WTC11 (cell line): ENCODE results near the gene CBY1. TPM values are rescaled to one million over a fixed set of nuclear protein-coding genes. Genes with fewer than 3 reads are reported as not detected.
A peak's percentile ranks its signal among the peaks of the same experiment; 100 is the strongest.

Experiments
- ATAC-seq: fragments of 200-7000 bp; cut with Tn5 transposase; 2 replicates; pipeline ENCODE4 v1.10.0; 2021; ENCODE audit warnings: mild to moderate bottlenecking, moderate library complexity
- CTCF ChIA-PET: fragments of 300-600 bp; sonication (Branson Sonifier 250); formaldehyde crosslinking; loops from one replicate; lab custom pipeline; 2021; ENCODE audit warnings: antibody characterized with exemption; lab: Charles Lee
- POLR2A ChIA-PET: fragments of 350-600 bp; sonication (Branson Sonifier 250); formaldehyde crosslinking; loops from one replicate; lab custom pipeline; 2021; ENCODE audit warnings: antibody characterized with exemption; lab: Charles Lee
- DNase-seq: peaks from one replicate; pipeline ENCODE4 v3.0.0; 2021; ENCODE audit warnings: low spot score
- H3K27ac Mint-ChIP-seq: 2 replicates; pipeline ENCODE4 v1.8.0; 2021; ENCODE audit warnings: mixed read lengths
- H3K27me3 Mint-ChIP-seq: 2 replicates; pipeline ENCODE4 v1.8.0; 2021; ENCODE audit warnings: low read depth, mild to moderate bottlenecking, moderate library complexity, mixed read lengths
- H3K36me3 Mint-ChIP-seq: 2 replicates; pipeline ENCODE4 v1.8.0; 2021; ENCODE audit warnings: mixed read lengths
- H3K4me1 Mint-ChIP-seq: 2 replicates; pipeline ENCODE4 v1.8.0; 2022; ENCODE audit warnings: mixed read lengths
- H3K4me3 Mint-ChIP-seq: 2 replicates; pipeline ENCODE4 v1.8.0; 2021; ENCODE audit warnings: mild to moderate bottlenecking, moderate library complexity, mixed read lengths
- H3K9me3 Mint-ChIP-seq: 2 replicates; pipeline ENCODE4 v1.8.0; 2021; ENCODE audit warnings: mixed read lengths
- ATF3 ChIP-seq: sonication (generic); formaldehyde crosslinking; conservative IDR thresholded peaks from 2 replicates; pipeline ENCODE4 v1.8.1; 2022; ENCODE audit warnings: mild to moderate bottlenecking, missing genetic modification reagents
- ATF6 ChIP-seq: sonication (generic); formaldehyde crosslinking; IDR thresholded peaks from 2 replicates; pipeline ENCODE4 v1.8.1; 2023; ENCODE audit warnings: mild to moderate bottlenecking, missing genetic modification reagents
- CREM ChIP-seq: sonication (generic); formaldehyde crosslinking; IDR thresholded peaks from 2 replicates; pipeline ENCODE4 v1.8.1; 2022; ENCODE audit warnings: mild to moderate bottlenecking, missing genetic modification reagents, moderate library complexity
- ELF4 ChIP-seq: sonication (generic); formaldehyde crosslinking; IDR thresholded peaks from 2 replicates; pipeline ENCODE4 v1.8.1; 2022; ENCODE audit warnings: low read depth, mild to moderate bottlenecking, moderate library complexity, missing genetic modification reagents
- ESRRA ChIP-seq: sonication (generic); formaldehyde crosslinking; IDR thresholded peaks from 2 replicates; pipeline ENCODE4 v1.8.1; 2022; ENCODE audit warnings: mild to moderate bottlenecking, missing genetic modification reagents, borderline replicate concordance
- ETV6 ChIP-seq: sonication (generic); formaldehyde crosslinking; IDR thresholded peaks from 2 replicates; pipeline ENCODE4 v1.8.1; 2022; ENCODE audit warnings: mild to moderate bottlenecking, missing genetic modification reagents
- FOXJ3 ChIP-seq: sonication (generic); formaldehyde crosslinking; IDR thresholded peaks from 2 replicates; pipeline ENCODE4 v1.9.0; 2021; ENCODE audit warnings: missing genetic modification reagents, mild to moderate bottlenecking, borderline replicate concordance
- FOXK1 ChIP-seq: sonication (generic); formaldehyde crosslinking; IDR thresholded peaks from 2 replicates; pipeline ENCODE4 v1.8.0; 2022; ENCODE audit warnings: mild to moderate bottlenecking, moderate library complexity, missing genetic modification reagents
- FOXP4 ChIP-seq: sonication (generic); formaldehyde crosslinking; IDR thresholded peaks from 2 replicates; pipeline ENCODE4 v1.8.0; 2022; ENCODE audit warnings: mild to moderate bottlenecking, missing genetic modification reagents
- GABPB1 ChIP-seq: sonication (generic); formaldehyde crosslinking; IDR thresholded peaks from 2 replicates; pipeline ENCODE4 v1.8.1; 2023; ENCODE audit warnings: mild to moderate bottlenecking, missing genetic modification reagents
- HMGA2 ChIP-seq: fragments of 250-450 bp; sonication (Bioruptor Pico); IDR thresholded peaks from 2 replicates; pipeline ENCODE4 v1.4.0; 2021; ENCODE audit warnings: mild to moderate bottlenecking, moderate library complexity
- MAX ChIP-seq: sonication (generic); formaldehyde crosslinking; IDR thresholded peaks from 2 replicates; pipeline ENCODE4 v1.8.0; 2022; ENCODE audit warnings: mild to moderate bottlenecking, missing genetic modification reagents
- NFYB ChIP-seq: sonication (generic); formaldehyde crosslinking; conservative IDR thresholded peaks from 2 replicates; pipeline ENCODE4 v1.8.0; 2022; ENCODE audit warnings: low read depth, missing genetic modification reagents
- NR1H2 ChIP-seq: sonication (generic); formaldehyde crosslinking; IDR thresholded peaks from 2 replicates; pipeline ENCODE4 v1.9.0; 2021; ENCODE audit warnings: mild to moderate bottlenecking, moderate library complexity, missing genetic modification reagents
- OVOL2 ChIP-seq: fragments of 250-450 bp; sonication (Bioruptor Pico); IDR thresholded peaks from 2 replicates; pipeline ENCODE4 v1.9.0; 2021; ENCODE audit warnings: mild to moderate bottlenecking, borderline replicate concordance
- RORB ChIP-seq: fragments of 250-450 bp; sonication (Bioruptor Pico); IDR thresholded peaks from 2 replicates; pipeline ENCODE4 v1.9.0; 2021; ENCODE audit warnings: mild to moderate bottlenecking
- USF1 ChIP-seq: sonication (generic); formaldehyde crosslinking; IDR thresholded peaks from 2 replicates; pipeline ENCODE4 v1.8.0; 2022; ENCODE audit warnings: mild to moderate bottlenecking, missing genetic modification reagents
- ZNF138 ChIP-seq: sonication (generic); formaldehyde crosslinking; conservative IDR thresholded peaks from 2 replicates; pipeline ENCODE4 v1.8.1; 2022; ENCODE audit warnings: mild to moderate bottlenecking, moderate library complexity, missing genetic modification reagents
- ZNF263 ChIP-seq: sonication (generic); formaldehyde crosslinking; IDR thresholded peaks from 2 replicates; pipeline ENCODE4 v1.8.1; 2022; ENCODE audit warnings: low read depth, mild to moderate bottlenecking, moderate library complexity, missing genetic modification reagents
- ZNF671 ChIP-seq: fragments of 250-450 bp; sonication (Bioruptor Pico); IDR thresholded peaks from 2 replicates; pipeline ENCODE4 v1.8.0; 2021; ENCODE audit warnings: mild to moderate bottlenecking
- total RNA-seq: library from RNA; stranded (reverse); gene quantifications from 3 replicates; pipeline ENCODE4 v1.2.3, GENCODE V29; 2021
- TF ChIP-seq, protein P1 (sequence below): sonication (generic); formaldehyde crosslinking; IDR thresholded peaks from 2 replicates; pipeline ENCODE4 v1.8.1; 2023; ENCODE audit warnings: mild to moderate bottlenecking, missing genetic modification reagents
- TF ChIP-seq, protein P2 (sequence below): sonication (generic); formaldehyde crosslinking; IDR thresholded peaks from 2 replicates; pipeline ENCODE4 v1.8.0; 2023; ENCODE audit warnings: missing genetic modification reagents, mild to moderate bottlenecking, borderline replicate concordance
- TF ChIP-seq, protein P3 (sequence below): sonication (generic); formaldehyde crosslinking; IDR thresholded peaks from 2 replicates; pipeline ENCODE4 v1.8.1; 2022; ENCODE audit warnings: mild to moderate bottlenecking, moderate library complexity, missing genetic modification reagents

Gene CBY1
- total RNA-seq, 1 experiment from 2014 or later, result 26.5 TPM

DNA sequence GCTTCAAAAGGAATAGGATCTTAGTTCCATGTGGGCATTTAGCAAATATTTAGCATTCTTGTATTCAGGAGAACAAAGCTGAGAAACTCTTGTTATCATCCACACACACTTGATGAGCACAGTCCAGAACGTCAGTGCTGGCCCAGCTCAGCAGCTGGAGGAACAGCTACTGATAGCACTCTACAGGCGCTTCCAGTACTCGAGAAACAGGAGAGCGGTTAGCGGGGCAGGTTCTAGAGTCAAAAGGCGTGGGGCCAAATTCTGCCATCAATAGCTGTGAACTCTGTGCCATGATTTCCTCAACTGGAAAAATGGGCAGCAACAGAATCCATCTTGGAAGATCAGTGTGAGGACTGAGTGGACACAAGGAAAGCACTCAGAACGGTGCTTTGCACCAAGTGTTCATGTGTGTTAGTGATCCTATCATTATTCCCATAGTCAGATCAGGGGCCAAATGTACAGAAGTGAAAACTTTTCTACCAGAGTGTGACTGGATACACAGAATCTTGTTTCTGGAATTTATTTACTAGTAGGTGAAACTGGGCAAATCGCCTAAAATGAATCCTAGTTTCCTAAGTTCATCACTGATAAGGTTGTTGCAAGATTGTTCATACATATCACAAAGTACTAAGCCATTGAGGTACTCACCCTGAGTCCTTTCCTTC, 41.1 kb downstream of the CBY1 start (continued):
- no peak for TF ChIP-seq FOXP4 (CRISPR knock-in tag)
- no peak for TF ChIP-seq ELF4 (CRISPR knock-in tag)
- no peak for TF ChIP-seq ZNF138
- TF ChIP-seq ESRRA (CRISPR knock-in tag), result no peak
- TF ChIP-seq CREM (CRISPR knock-in tag), result no peak
- no peak for TF ChIP-seq GABPB1 (CRISPR knock-in tag)
- TF ChIP-seq, protein P1, sequence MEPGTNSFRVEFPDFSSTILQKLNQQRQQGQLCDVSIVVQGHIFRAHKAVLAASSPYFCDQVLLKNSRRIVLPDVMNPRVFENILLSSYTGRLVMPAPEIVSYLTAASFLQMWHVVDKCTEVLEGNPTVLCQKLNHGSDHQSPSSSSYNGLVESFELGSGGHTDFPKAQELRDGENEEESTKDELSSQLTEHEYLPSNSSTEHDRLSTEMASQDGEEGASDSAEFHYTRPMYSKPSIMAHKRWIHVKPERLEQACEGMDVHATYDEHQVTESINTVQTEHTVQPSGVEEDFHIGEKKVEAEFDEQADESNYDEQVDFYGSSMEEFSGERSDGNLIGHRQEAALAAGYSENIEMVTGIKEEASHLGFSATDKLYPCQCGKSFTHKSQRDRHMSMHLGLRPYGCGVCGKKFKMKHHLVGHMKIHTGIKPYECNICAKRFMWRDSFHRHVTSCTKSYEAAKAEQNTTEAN (CRISPR knock-in tag), result no peak
- TF ChIP-seq NR1H2 (CRISPR knock-in tag), result no peak
- no peak for TF ChIP-seq NFYB (CRISPR knock-in tag)
- no peak for TF ChIP-seq HMGA2 (CRISPR knock-in tag)
- TF ChIP-seq ATF3, result no peak
- no peak for TF ChIP-seq ZNF263 (CRISPR knock-in tag)

DNA sequence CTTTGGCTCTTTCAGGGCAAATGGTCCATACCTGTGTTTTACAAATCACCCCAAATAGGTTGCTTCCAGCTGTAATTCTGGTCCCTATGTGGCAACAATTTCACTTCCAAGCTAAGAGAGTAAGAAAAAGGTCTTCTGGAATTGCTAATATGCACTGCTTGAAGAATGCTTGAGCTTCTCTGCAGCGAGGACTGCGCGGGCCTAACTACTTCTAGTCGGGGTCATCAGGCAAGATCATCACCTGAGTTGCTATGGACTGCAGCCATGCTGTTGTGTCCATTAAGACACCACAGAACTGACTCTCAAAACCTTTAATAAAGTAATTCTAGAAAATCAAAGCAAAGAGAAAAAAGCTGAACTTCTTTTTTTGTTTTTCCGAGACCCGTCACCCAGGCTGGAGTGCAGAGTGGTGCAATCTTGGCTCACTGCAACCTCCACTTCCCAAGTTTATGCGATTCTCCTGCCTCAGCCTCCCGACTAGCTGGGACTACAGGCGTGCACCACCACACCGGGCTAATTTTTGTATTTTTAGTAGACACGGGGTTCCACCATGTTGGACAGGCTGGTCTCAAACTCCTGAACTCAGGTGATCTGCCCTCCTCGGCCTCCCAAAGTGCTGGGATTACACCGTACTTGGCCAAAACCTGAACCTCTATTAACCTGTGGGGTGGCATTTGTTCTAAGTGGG, 42.1 kb downstream of the CBY1 start:
- ChIA-PET POLR2A (no interaction called here), CTCF (interaction anchor here (1.1 to 1.7 kb wide), 5 partner anchors 17 to 172 kb away, joined by 3 to 7 read pairs (median 3); partner anchors contain the start of gene TOMM22)
- Mint-ChIP-seq H3K9me3 (no peaks in the 10 kb centered on the region), H3K36me3 (peaks cover 11% of the 10 kb centered on the region), H3K4me1 (peaks cover 42% of the 10 kb centered on the region), H3K27ac (peak overlapping the region; percentile 32; the same call in 1 of the 2 replicates), H3K27me3 (no peaks in the 10 kb centered on the region; the same call in 1 of the 2 replicates), H3K4me3 (peak overlapping the region; percentile 96)
- no peak for DNase-seq
- no peak for ATAC-seq
- TF ChIP-seq RORB (CRISPR knock-in tag) (no peak), GABPB1 (CRISPR knock-in tag) (no peak), OVOL2 (no peak), ETV6 (no peak), USF1 (CRISPR knock-in tag) (no peak), FOXK1 (no peak), NR1H2 (CRISPR knock-in tag) (no peak), ZNF671 (CRISPR knock-in tag) (no peak), CREM (CRISPR knock-in tag) (no peak), ATF6 (CRISPR knock-in tag) (no peak), ELF4 (CRISPR knock-in tag) (no peak), MAX (CRISPR knock-in tag) (no peak), FOXJ3 (CRISPR knock-in tag) (no peak)
- TF ChIP-seq, protein P2, sequence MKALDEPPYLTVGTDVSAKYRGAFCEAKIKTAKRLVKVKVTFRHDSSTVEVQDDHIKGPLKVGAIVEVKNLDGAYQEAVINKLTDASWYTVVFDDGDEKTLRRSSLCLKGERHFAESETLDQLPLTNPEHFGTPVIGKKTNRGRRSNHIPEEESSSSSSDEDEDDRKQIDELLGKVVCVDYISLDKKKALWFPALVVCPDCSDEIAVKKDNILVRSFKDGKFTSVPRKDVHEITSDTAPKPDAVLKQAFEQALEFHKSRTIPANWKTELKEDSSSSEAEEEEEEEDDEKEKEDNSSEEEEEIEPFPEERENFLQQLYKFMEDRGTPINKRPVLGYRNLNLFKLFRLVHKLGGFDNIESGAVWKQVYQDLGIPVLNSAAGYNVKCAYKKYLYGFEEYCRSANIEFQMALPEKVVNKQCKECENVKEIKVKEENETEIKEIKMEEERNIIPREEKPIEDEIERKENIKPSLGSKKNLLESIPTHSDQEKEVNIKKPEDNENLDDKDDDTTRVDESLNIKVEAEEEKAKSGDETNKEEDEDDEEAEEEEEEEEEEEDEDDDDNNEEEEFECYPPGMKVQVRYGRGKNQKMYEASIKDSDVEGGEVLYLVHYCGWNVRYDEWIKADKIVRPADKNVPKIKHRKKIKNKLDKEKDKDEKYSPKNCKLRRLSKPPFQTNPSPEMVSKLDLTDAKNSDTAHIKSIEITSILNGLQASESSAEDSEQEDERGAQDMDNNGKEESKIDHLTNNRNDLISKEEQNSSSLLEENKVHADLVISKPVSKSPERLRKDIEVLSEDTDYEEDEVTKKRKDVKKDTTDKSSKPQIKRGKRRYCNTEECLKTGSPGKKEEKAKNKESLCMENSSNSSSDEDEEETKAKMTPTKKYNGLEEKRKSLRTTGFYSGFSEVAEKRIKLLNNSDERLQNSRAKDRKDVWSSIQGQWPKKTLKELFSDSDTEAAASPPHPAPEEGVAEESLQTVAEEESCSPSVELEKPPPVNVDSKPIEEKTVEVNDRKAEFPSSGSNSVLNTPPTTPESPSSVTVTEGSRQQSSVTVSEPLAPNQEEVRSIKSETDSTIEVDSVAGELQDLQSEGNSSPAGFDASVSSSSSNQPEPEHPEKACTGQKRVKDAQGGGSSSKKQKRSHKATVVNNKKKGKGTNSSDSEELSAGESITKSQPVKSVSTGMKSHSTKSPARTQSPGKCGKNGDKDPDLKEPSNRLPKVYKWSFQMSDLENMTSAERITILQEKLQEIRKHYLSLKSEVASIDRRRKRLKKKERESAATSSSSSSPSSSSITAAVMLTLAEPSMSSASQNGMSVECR, result no peak
- TF ChIP-seq, protein P3, sequence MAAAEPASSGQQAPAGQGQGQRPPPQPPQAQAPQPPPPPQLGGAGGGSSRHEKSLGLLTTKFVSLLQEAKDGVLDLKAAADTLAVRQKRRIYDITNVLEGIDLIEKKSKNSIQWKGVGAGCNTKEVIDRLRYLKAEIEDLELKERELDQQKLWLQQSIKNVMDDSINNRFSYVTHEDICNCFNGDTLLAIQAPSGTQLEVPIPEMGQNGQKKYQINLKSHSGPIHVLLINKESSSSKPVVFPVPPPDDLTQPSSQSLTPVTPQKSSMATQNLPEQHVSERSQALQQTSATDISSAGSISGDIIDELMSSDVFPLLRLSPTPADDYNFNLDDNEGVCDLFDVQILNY (CRISPR knock-in tag), result no peak
